ENCODE results near the gene SLC9A1. TPM values are rescaled to one million over a fixed set of nuclear protein-coding genes. Genes with fewer than 3 reads are reported as not detected.

SLC9A1 gene
- total RNA-seq, 1 donor from 2014 or later = 27.1 TPM

- no peaks in the 10 kb centered on the region for H3K36me3 Mint-ChIP-seq (ENCODE audit: low read depth)
- H3K9me3 Mint-ChIP-seq = no peaks in the 10 kb centered on the region
- H3K4me1 Mint-ChIP-seq = peaks cover 19% of the 10 kb centered on the region
- H3K27ac Mint-ChIP-seq (ENCODE audit: unreplicated experiment) = no peak overlapping the region
- H3K27me3 Mint-ChIP-seq (ENCODE audit: low read depth) = no peaks in the 10 kb centered on the region
- DNase-seq (ENCODE audit: low read depth, low spot score) = no peak
- TF ChIP-seq CTCF (conservative IDR thresholded peaks at IDR 0.05) = no peak
- no peak overlapping the region for H3K4me3 Mint-ChIP-seq
Observed at GRCh38 chr1:27095576-27095975, 59.3 kb downstream of the SLC9A1 start.

- no peak for DNase-seq (ENCODE audit: low read depth, low spot score)
- Mint-ChIP-seq H3K4me3 (no peak overlapping the region), H3K36me3 (ENCODE audit: low read depth) (no peaks in the 10 kb centered on the region), H3K27me3 (ENCODE audit: low read depth) (no peaks in the 10 kb centered on the region), H3K27ac (ENCODE audit: unreplicated experiment) (no peak overlapping the region), H3K4me1 (peaks cover 4% of the 10 kb centered on the region), H3K9me3 (no peaks in the 10 kb centered on the region)
- TF ChIP-seq CTCF (conservative IDR thresholded peaks at IDR 0.05) = no peak
Observed at GRCh38 chr1:27092888-27093287, 62.0 kb downstream of the SLC9A1 start.

GRCh38 chr1:27090911-27091310 lies 64.0 kb downstream of the SLC9A1 start:
- Mint-ChIP-seq H3K4me1 (no peaks in the 10 kb centered on the region), H3K27me3 (ENCODE audit: low read depth) (no peaks in the 10 kb centered on the region), H3K27ac (ENCODE audit: unreplicated experiment) (no peak overlapping the region), H3K36me3 (ENCODE audit: low read depth) (no peaks in the 10 kb centered on the region), H3K9me3 (no peaks in the 10 kb centered on the region), H3K4me3 (no peak overlapping the region)
- no peak for DNase-seq (ENCODE audit: low read depth, low spot score)
- no peak for TF ChIP-seq CTCF (conservative IDR thresholded peaks at IDR 0.05)

GRCh38 chr1:27087371-27088220 lies 67.3 kb downstream of the SLC9A1 start:
- no peaks in the 10 kb centered on the region for H3K9me3 Mint-ChIP-seq
- no peak for DNase-seq (ENCODE audit: low read depth, low spot score)
- H3K4me1 Mint-ChIP-seq = no peaks in the 10 kb centered on the region
- H3K4me3 Mint-ChIP-seq = no peak overlapping the region
- TF ChIP-seq CTCF (conservative IDR thresholded peaks at IDR 0.05) = no peak
- H3K27me3 Mint-ChIP-seq (ENCODE audit: low read depth) = peaks cover 3% of the 10 kb centered on the region
- no peaks in the 10 kb centered on the region for H3K36me3 Mint-ChIP-seq (ENCODE audit: low read depth)
- no peak overlapping the region for H3K27ac Mint-ChIP-seq (ENCODE audit: unreplicated experiment)

GRCh38 chr1:27086628-27087027 lies 68.3 kb downstream of the SLC9A1 start:
- no peak for TF ChIP-seq CTCF (conservative IDR thresholded peaks at IDR 0.05)
- no peaks in the 10 kb centered on the region for H3K9me3 Mint-ChIP-seq

More at GRCh38 chr1:27086628-27087027, 68.3 kb downstream of the SLC9A1 start:
- Mint-ChIP-seq H3K27ac (ENCODE audit: unreplicated experiment) (peak overlapping the region; percentile 27), H3K36me3 (ENCODE audit: low read depth) (no peaks in the 10 kb centered on the region), H3K4me3 (no peak overlapping the region), H3K27me3 (ENCODE audit: low read depth) (peaks cover 3% of the 10 kb centered on the region), H3K4me1 (no peaks in the 10 kb centered on the region)
- DNase-seq (ENCODE audit: low read depth, low spot score) = no peak

Data from neural crest cell (in vitro differentiated cells).